Endothelial cell (in vitro differentiated cells): ENCODE measurements around the gene S100A10. TPM values are rescaled to one million over a fixed set of nuclear protein-coding genes. Genes with fewer than 3 reads are reported as not detected.

Experiments used
- DNase-seq: peaks from one replicate; pipeline ENCODE4 v3.0.0; 2021; ENCODE audit warnings: low spot score
- H3K27ac Mint-ChIP-seq: one replicate; pipeline ENCODE4 v1.8.0; 2021; ENCODE audit warnings: mixed read lengths, inconsistent platforms; ENCODE audit not compliant: unreplicated experiment
- H3K27me3 Mint-ChIP-seq: one replicate; pipeline ENCODE4 v1.8.0; 2021; ENCODE audit warnings: mild to moderate bottlenecking, moderate library complexity, mixed read lengths, inconsistent platforms; ENCODE audit not compliant: unreplicated experiment
- H3K36me3 Mint-ChIP-seq: one replicate; pipeline ENCODE4 v1.8.0; 2021; ENCODE audit warnings: mild to moderate bottlenecking, low read depth, mixed read lengths, inconsistent platforms; ENCODE audit not compliant: unreplicated experiment
- H3K4me1 Mint-ChIP-seq: one replicate; pipeline ENCODE4 v1.8.0; 2021; ENCODE audit warnings: mild to moderate bottlenecking, mixed read lengths, inconsistent platforms; ENCODE audit not compliant: unreplicated experiment
- H3K4me3 Mint-ChIP-seq: one replicate; pipeline ENCODE4 v1.8.0; 2021; ENCODE audit warnings: mild to moderate bottlenecking, mixed read lengths, inconsistent platforms; ENCODE audit not compliant: unreplicated experiment
- H3K9me3 Mint-ChIP-seq: one replicate; pipeline ENCODE4 v1.8.0; 2021; ENCODE audit warnings: mixed read lengths, inconsistent platforms; ENCODE audit not compliant: unreplicated experiment
- CTCF ChIP-seq: fragments of 200-600 bp; sonication (generic); IDR thresholded peaks from one replicate; pipeline ENCODE4 v1.5.0; 2021; ENCODE audit warnings: antibody characterized with exemption; ENCODE audit not compliant: unreplicated experiment
- total RNA-seq: library from RNA; stranded (reverse); fragmentation: NEBNext Ultra II Directional; extraction: Animal tissue kit (Norgen Biotek cat#: 25700); gene quantifications from one replicate; pipeline ENCODE4 v1.2.1, GENCODE V29; 2021; ENCODE audit not compliant: unreplicated experiment

The S100A10 gene
- total RNA-seq, 1 donor from 2014 or later: 241 TPM

GRCh38 chr1:151975311-151976014, 18.2 kb downstream of the S100A10 start:
- Mint-ChIP-seq H3K9me3 (no peaks in the 10 kb centered on the region), H3K36me3 (no peaks in the 10 kb centered on the region), H3K4me1 (peaks cover 6% of the 10 kb centered on the region), H3K27ac (no peak overlapping the region), H3K27me3 (no peaks in the 10 kb centered on the region), H3K4me3 (no peak overlapping the region)
- DNase-seq: no peak
- no peak for TF ChIP-seq CTCF

- no peak for DNase-seq
- Mint-ChIP-seq H3K27ac (no peak overlapping the region), H3K4me1 (peaks cover 9% of the 10 kb centered on the region), H3K36me3 (no peaks in the 10 kb centered on the region), H3K27me3 (no peaks in the 10 kb centered on the region), H3K4me3 (no peak overlapping the region), H3K9me3 (no peaks in the 10 kb centered on the region)
- TF ChIP-seq CTCF: no peak
These were observed 21.0 kb downstream of the S100A10 start for GRCh38 chr1:151972542-151973248.

GRCh38 chr1:151970626-151971025, 23.0 kb downstream of the S100A10 start:
- H3K4me3 Mint-ChIP-seq: no peak overlapping the region
- no peak for TF ChIP-seq CTCF
- H3K27ac Mint-ChIP-seq: no peak overlapping the region
- DNase-seq: no peak
- peaks cover 13% of the 10 kb centered on the region for H3K4me1 Mint-ChIP-seq
- H3K36me3 Mint-ChIP-seq: no peaks in the 10 kb centered on the region
- H3K27me3 Mint-ChIP-seq: no peaks in the 10 kb centered on the region
- no peaks in the 10 kb centered on the region for H3K9me3 Mint-ChIP-seq

- no peak for TF ChIP-seq CTCF
- no peaks in the 10 kb centered on the region for H3K36me3 Mint-ChIP-seq
- no peak overlapping the region for H3K4me3 Mint-ChIP-seq
- H3K9me3 Mint-ChIP-seq: no peaks in the 10 kb centered on the region
- H3K27me3 Mint-ChIP-seq: no peaks in the 10 kb centered on the region
- H3K27ac Mint-ChIP-seq: no peak overlapping the region
- H3K4me1 Mint-ChIP-seq: peaks cover 13% of the 10 kb centered on the region
- no peak for DNase-seq
These were observed 23.5 kb downstream of the S100A10 start for GRCh38 chr1:151970128-151970527.

GRCh38 chr1:151968791-151969399, 24.8 kb downstream of the S100A10 start:
- Mint-ChIP-seq H3K27me3 (no peaks in the 10 kb centered on the region), H3K4me3 (no peak overlapping the region), H3K36me3 (no peaks in the 10 kb centered on the region), H3K27ac (no peak overlapping the region), H3K4me1 (peaks cover 13% of the 10 kb centered on the region), H3K9me3 (no peaks in the 10 kb centered on the region)
- no peak for DNase-seq
- TF ChIP-seq CTCF: no peak
